OCI-LY3 (cell line): Measurements from ENCODE around the gene RAMP1.

Source experiments
- CTCF ChIP-seq: fragments of 200-600, 300-600 bp; sonication (generic); IDR thresholded peaks from 2 replicates; pipeline ENCODE4 v1.5.1; 2014; ENCODE audit warnings: antibody characterized with exemption, low read length, low read depth
- EZH2phosphoT487 ChIP-seq: fragments of 200-600 bp; shearing (Covaris generic); IDR thresholded peaks from 2 replicates; pipeline ENCODE4 v1.6.1; 2018; ENCODE audit warnings: antibody characterized with exemption, mixed run types, low read depth

DNA sequence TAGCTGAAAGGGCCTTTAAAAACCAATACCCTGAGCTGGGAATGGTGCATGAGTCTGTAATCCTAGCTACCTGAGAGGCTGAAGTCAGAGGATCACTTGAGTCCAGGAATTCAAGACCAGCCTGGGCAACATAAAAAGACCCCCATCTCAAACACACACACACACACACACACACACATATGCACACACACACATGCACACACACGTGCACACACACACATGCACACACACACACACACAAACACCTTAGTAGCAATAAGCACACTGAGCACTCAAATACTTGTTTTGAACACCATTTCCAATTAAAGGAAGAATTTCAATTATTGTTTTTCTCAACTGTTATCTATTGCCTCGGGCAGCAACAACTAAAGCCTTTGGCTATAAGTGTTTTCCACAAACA lies 81.8 kb downstream of the RAMP1 start:
- no peak for TF ChIP-seq EZH2phosphoT487
- TF ChIP-seq CTCF: no peak
